GM12801 (cell line): ENCODE data around the gene ASAP3.

Source experiments
- TF ChIP-seq, protein P1 (sequence below): IDR thresholded peaks from one replicate; pipeline ENCODE4 v1.5.1; 2011; ENCODE audit warnings: control low read depth; ENCODE audit not compliant: insufficient read length; ENCODE audit errors: extremely low read depth

The ASAP3 gene

GRCh38 chr1:23437355-23437664 lies 46.7 kb downstream of the ASAP3 start:
- TF ChIP-seq, protein P1, sequence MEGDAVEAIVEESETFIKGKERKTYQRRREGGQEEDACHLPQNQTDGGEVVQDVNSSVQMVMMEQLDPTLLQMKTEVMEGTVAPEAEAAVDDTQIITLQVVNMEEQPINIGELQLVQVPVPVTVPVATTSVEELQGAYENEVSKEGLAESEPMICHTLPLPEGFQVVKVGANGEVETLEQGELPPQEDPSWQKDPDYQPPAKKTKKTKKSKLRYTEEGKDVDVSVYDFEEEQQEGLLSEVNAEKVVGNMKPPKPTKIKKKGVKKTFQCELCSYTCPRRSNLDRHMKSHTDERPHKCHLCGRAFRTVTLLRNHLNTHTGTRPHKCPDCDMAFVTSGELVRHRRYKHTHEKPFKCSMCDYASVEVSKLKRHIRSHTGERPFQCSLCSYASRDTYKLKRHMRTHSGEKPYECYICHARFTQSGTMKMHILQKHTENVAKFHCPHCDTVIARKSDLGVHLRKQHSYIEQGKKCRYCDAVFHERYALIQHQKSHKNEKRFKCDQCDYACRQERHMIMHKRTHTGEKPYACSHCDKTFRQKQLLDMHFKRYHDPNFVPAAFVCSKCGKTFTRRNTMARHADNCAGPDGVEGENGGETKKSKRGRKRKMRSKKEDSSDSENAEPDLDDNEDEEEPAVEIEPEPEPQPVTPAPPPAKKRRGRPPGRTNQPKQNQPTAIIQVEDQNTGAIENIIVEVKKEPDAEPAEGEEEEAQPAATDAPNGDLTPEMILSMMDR, result no peak

- TF ChIP-seq, protein P1, result no peak
Measured at GRCh38 chr1:23436520-23437354, 47.2 kb downstream of the ASAP3 start.

DNA sequence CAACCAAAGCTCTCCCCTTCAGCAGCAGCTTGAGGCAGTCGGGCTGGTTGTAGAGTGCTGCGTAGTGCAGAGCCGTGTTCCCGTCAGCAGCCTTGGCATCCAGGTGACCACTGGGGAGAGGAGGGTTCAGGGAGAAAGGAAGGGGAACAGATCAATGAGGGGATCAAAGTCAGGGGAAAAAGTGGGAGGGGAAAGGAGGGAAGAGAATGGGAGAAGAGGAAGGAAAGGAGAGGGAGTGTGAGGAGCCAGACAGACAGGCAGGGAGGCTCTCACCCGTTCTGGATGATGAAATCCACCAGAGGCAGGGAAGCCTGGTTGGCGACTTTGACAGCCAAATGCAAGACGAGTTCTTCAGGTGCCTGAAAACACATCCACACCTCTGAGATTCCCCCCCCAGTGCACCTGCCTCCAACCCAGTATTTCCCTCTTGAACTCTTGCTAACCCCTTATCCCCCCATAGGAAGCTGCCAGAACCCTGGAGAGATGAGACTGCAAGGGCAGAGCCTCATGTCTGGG lies 49.7 kb downstream of the ASAP3 start:
- TF ChIP-seq, protein P1, result no peak

DNA sequence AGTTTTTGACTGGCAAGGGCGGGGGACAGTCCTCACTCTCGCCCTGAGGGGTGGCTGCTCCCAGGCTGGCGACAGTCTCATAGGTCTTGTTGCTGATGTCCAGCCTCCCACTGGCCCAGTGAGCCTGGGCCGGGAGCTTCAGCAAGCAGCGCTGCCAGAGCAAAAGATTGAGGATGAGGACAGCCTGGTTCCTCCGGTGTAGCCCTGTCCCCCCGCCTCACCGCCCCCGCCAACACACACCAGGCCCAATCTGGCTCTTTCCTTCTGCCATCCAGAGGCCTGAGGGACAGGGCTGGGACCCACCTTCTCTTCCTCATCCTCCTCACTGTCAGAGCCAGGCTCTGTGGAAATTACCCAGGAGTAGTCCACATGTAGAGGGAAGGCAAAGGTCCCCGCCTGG lies 50.9 kb downstream of the ASAP3 start:
- TF ChIP-seq, protein P1, result no peak

- TF ChIP-seq, protein P1, result no peak
Measured at GRCh38 chr1:23431431-23431830, 52.5 kb downstream of the ASAP3 start.

GRCh38 chr1:23430803-23431202 lies 53.2 kb downstream of the ASAP3 start:
- TF ChIP-seq, protein P1, result no peak

DNA sequence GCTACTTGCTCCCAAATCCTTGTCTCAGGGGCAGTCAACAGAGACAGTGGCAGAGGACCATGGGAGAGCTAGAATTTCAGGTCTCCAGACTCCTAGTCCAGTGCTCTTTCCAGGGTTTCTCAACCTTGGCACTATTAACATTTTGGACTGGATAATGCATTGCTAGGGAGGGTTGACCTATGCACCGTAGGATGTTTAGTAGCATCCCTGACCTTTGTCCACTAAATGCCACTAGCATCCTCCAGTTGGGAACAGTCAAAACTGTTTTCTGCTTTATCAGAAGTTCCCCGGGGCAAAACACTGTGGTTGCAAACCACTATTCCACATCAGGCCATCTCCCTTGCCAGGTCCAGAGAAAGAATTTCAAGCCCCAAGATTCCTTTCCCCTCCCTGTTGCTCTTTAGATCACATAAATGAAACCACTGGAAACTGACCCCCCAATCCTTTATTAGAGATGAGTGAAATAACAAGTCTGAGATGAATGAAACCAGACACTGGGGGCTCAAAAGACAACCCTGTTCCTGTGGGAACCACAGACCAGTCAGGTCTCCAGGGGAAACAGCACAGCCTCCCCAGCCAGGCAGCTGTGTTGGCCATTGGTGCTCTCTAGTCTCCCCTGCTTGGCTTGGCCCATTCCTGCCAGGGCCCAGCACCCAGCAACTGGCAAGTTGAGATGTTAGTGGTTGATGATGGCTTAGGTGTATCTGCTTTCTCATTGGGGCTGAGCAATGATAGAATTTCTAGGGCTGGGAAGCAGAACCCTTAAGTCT lies 55.7 kb downstream of the ASAP3 start:
- TF ChIP-seq, protein P1, result no peak
